NCI-H1694 (cell line): ENCODE measurements around the gene STK25.

Source experiments
- DNase-seq: peaks from one replicate; lab custom pipeline; 2025; lab: John Stamatoyannopoulos, UW

The STK25 gene

DNA sequence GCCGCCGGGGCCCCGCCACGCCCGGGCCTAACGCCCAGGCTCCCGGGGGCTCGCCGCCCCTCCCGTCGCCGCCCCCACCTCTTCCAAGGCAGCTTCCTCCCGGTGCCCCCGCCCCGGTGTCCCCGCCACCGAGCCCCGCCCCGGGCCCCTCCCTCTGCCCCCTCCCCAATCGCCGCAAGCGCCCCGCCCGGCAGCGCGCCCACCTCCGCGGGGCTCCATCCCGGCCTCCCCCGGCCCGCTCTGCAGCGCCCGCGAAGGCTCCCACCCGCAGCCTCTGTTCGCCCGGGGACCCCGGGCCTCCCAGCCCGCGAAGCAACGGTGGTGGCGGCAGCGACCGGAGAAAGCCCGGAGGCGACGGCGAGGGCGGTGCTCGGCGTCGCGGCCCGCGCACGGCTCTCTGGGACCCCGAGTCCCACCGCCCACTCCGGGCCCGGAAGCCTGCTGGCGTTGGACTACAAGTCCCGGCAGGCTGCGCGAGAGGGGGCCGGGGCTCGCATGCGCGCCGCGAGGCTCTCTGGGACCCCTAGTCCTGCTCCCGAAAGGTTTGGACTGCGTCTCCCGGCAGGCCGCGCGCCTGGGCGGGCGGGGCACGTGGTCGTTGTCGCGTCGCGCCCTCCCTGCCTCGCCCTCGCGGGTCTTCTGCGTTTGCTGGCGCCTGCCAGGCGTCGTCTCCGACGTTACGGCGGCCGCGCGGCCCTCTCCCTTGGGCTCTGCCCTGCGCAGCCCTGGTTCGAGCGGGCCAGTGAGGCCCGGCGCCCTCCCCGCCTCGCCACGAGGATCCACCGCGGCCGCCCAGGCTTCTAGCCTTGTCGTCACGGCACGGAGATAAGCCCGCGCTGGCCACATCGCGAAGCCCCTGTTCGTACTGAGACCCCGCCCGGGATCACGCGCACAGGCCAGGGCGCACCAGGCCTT, at the start of gene STK25:
STK25 (minus strand) TSS at position 345 of the 915 bp plus-strand sequence. CDS start 549 bp downstream, outside the sequence.
- DNase-seq, result peak; percentile 96

DNA sequence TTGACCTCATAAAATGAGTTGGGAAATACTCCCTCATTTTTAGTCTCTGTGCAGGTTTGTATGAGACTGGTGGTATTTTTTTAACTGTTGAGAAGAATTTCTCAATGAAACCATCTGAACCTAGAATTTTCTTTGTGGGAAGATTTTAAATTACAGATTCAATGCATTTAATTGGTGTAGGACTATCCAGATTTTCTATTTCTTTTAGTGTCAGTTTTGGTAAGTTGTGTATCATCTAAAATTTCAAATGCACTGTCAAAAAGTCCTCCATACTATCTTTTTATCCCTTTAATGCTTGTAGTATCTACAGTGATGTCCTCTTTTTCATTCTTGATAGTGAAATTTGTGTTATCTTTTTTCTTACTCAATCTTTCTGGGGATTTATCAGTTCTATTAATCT, 48.4 kb upstream of the STK25 start:
- DNase-seq, result no peak

DNA sequence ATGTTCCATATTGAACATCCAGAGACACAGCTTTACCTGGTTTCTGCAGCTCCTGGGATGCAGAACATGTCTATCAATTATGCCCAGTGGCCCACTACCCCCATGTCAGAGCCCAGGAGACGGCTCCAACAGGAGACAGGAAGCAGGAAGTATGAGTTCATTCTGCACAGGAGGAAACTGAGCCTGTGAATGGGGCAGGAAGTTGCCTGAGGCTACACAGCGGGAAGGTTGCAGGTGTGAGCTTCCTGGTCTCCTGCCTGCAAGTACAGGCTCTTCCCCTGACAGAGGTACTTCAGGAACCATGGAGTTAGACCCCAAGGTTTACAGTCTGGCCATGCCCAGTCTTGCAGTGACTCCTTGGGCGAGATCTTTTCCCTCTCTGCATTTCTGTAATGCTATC, 47.3 kb upstream of the STK25 start:
- DNase-seq, result no peak

DNA sequence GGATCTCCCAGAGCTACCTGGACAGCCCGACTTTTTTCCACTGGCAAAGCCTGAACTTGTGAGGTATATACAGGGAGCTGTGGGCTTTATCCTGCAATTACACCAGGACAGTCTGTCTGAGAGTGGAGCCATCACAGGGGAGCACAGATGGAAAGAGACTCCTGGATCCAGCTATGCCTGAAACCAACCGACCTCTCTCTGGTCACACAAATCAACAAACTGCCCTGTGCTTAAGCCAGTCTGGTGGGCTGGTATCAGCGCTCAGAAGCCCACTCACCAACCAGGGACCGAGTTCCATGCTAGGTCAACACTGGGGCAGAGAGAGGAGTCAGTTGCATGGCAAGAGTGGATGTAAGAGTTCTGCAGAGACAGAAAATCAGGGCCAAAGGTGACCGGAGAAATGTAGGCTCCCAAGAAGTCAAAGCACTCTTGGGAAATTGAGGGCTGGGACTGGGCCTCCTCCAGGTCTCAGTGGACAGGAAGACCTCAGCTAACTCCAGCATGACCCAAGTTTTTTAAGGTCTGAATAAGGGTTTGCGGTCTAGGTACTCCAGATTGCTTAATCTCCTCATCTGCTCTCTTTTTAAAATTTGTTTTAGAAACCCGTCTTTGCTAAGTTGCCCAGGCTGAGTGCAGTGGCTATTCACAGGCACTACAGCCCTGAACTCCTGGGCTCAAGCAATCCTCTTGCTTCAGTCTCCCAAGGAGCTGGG, 46.4 kb upstream of the STK25 start:
- DNase-seq, result no peak

- no peak for DNase-seq
Measured at GRCh38 chr2:241553981-241554380, 45.6 kb upstream of the STK25 start.

GRCh38 chr2:241553512-241553830, 45.1 kb upstream of the STK25 start:
- DNase-seq, result no peak

DNA sequence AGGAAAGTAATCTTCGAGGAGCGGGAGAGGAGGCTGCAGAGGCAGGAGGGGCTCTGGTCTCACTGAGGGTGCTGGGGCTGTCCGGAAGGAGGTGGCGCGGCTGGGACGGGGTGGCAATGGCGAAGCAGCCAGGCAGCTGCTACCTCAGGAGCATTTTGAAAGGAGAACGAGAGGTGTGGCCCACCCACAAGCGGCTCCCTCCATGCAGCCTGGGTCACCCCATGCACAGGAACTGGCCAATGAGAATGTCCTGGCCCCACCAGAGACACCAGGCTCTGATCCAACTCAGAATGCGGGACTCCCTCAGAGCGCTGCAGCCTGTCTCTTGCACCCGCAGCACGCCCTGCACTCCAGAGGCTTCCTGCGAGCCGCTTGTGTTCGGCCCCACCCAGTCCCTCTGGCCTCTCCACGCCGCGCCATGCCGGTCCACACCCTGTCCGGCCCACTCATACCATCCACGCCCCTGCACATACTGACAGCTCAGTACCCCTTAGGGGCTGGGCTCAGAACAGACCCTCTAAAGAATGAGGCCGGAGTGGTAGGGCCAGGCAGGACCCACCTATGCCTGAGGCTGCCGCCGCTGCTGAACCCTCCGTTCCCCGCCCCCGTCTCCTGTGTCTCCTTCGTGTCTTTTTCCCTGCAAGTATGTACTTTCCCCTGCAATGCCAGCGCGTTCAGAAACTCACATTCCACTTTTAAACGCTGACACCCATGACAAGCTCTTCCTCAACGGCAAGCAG, 43.8 kb upstream of the STK25 start:
- DNase-seq, result no peak

GRCh38 chr2:241551599-241551997, 43.2 kb upstream of the STK25 start:
- DNase-seq, result no peak

GRCh38 chr2:241550616-241551580, 42.5 kb upstream of the STK25 start:
- peak; percentile 11 for DNase-seq

- no peak for DNase-seq
Measured at GRCh38 chr2:241548451-241548835, 40.1 kb upstream of the STK25 start.

DNA sequence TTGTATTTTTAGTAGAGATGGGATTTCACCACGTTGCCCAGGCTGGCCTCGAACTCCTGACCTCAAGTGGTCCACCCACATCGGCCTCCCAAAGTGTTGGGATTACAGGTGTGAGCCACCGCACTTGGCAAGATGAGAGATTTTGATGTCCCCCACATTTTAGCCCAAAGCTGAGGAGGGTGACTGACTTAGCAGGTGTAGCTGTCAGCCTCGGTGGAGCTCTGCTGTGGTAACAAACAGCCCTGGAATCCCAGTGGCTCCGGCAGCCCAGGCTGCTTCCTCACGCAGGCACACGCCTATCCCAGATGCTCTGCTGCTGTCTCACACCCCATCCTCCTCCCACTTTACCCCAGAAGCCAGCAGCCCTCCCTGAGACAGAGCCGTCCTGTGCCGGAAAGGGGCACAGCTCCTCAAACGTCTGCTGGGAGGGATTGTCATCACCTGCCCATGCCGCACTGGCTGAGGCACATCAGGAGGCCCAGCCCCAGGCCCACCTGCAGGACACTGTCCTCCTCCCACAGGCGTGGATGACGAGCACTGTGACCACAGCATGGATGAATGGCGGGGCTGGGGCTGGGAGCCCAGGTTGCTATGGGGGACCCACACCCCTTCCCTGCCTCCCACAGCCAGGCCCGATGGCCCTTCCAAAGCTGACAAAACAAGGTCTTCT, 39.5 kb upstream of the STK25 start:
- no peak for DNase-seq

DNA sequence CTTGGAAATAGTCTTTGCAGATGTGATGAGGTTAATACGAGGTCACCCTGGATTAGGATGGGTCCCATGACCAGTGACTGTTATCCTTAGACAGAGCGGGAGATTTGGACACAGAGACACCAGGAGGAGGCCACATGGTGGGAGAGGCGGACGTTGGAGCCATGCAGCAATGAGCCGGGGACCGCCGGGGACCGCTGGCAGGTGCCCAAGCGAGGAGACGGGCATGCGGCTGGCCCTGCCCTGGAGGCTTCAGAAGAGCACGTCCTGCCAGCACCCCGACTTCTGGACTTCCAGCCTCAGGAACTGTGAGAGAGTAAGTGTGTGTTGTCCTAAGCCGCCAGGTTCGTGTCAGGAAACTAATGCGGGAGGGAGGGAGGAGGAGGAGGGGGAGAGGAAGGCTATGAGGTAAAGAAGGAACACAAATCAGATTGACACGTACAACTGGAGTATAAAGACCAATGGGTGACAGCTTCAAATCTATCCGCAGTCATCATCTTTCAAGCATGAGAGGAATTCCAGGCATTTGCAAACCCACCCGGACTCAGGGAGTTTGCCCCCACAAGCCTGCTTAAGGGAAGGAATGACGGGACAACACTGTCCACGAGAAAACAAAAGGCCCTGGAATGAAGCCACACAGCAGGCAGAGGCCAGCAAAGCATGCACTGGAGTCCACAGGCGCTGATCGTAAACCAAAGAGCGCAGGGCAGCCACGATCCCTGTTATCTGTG, 38.6 kb upstream of the STK25 start:
- no peak for DNase-seq

- no peak for DNase-seq
Measured at GRCh38 chr2:241545523-241546473, 37.4 kb upstream of the STK25 start.

GRCh38 chr2:241545106-241545505, 36.7 kb upstream of the STK25 start:
- DNase-seq, result no peak

DNA sequence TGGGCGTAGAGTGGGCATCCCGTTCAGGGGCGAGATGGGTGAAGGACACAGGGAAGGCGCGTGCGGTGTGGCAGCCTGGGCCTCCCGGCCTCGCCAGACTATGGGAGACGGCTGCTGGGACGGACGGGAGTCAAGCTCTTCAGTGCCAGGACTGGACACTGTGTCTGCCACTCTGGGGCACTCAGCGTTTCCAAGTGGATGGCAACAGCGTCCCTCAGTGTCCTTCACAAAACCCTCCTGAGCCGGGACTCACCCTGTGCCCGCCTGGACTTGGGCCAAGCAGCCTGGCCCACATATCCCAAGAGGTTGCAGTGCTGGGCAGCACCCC, 33.9 kb upstream of the STK25 start:
- no peak for DNase-seq

GRCh38 chr2:241541564-241542277, 33.3 kb upstream of the STK25 start:
- DNase-seq, result no peak

- DNase-seq, result no peak
Measured at GRCh38 chr2:241540771-241541561, 32.6 kb upstream of the STK25 start.

- DNase-seq, result no peak
Measured at GRCh38 chr2:241540401-241540770, 32.0 kb upstream of the STK25 start.
